ENCODE data around the gene MKRN3.
"Not testable (repeated sequence)": the region's sequence is repeated elsewhere in the genome, so short reads cannot be mapped to it uniquely, and the experiment has no call there.

MKRN3 gene

GRCh38 chr15:23589012-23589411, 23.5 kb downstream of the MKRN3 start:
- no peak for DNase-seq

GRCh38 chr15:23594252-23594770, 28.8 kb downstream of the MKRN3 start:
- no peak for DNase-seq

- DNase-seq, result no peak
Measured at GRCh38 chr15:23595368-23595767, 29.9 kb downstream of the MKRN3 start.

- DNase-seq, result no peak
Measured at GRCh38 chr15:23596736-23597135, 31.3 kb downstream of the MKRN3 start.

- not testable (repeated sequence) for DNase-seq
Measured at GRCh38 chr15:23597278-23597677, 31.8 kb downstream of the MKRN3 start.

GRCh38 chr15:23599053-23599452, 33.6 kb downstream of the MKRN3 start:
- DNase-seq, result no peak

GRCh38 chr15:23602124-23602523, 36.6 kb downstream of the MKRN3 start:
- DNase-seq, result no peak

- no peak for DNase-seq
Measured at GRCh38 chr15:23606226-23606625, 40.8 kb downstream of the MKRN3 start.

- no peak for DNase-seq
Measured at GRCh38 chr15:23616536-23616935, 51.1 kb downstream of the MKRN3 start.
